Fibroblast of the conjunctiva (primary cell): ENCODE measurements around the gene PER2.
A peak's percentile ranks its signal among the peaks of the same experiment; 100 is the strongest.

Source experiments
- DNase-seq: peaks from one replicate; pipeline ENCODE4 v3.0.0-alpha.2; 2010; ENCODE audit warnings: low read depth

The PER2 gene

DNA sequence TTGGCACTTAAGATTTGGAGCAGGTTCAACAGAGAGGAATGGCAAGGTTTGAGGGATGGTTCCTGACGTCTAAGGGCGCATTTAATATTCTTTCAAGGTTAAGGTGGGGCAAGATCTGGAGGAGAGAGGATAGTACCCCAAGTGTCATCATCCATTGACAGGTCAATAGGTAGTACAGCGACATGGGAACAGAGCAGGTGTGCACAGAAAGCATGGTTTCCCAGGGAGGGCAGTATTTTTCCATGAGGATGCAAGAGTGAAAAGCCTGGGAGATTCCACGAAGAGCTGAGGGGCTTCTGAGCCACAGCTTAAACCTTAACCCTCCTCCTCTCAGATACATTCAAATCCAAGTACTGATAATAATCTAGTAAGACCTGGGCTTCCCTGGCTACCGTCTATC lies 57.7 kb downstream of the PER2 start:
- no peak for DNase-seq

DNA sequence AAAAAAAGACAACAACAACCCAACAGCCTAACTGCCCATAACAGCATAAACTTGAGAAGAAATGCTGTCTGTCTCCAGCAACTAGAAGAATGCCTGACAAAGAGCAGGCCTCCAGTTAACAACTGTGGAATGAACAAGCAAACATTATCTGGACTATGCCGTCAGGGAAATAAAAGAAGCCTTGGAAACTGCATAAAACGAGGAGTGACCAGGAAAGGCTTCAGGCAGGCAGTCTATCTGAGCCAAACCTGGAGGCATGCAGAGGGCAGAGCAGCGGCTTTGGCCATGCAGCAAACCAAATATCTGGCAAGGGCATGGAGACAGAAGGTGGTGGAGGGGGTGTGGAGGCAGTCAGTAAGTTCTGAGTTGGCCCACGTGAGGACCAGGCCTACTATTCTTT lies 59.7 kb downstream of the PER2 start:
- no peak for DNase-seq

DNA sequence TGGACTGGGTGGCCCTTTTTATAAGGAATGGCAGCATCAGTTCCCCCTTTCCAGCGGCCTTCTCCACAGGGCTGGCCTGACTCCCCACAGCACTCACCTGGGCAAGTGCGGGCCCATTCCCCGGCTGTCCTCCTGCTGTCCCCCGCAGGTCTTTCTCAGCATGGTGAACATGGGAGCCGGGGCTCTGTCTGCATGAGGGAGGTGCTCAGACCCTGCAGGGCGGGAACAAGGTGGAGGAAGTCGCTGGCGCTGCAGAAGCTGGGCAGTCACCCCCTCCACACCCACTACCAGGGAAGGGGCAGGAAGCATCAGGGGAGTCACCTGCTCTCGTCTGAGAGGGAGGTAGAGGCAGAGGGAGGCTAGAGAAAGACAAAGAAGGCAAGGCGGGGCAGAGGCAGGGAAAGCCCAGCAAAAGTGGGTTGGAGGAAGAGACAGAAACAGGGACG lies 60.8 kb downstream of the PER2 start:
- DNase-seq: no peak

DNA sequence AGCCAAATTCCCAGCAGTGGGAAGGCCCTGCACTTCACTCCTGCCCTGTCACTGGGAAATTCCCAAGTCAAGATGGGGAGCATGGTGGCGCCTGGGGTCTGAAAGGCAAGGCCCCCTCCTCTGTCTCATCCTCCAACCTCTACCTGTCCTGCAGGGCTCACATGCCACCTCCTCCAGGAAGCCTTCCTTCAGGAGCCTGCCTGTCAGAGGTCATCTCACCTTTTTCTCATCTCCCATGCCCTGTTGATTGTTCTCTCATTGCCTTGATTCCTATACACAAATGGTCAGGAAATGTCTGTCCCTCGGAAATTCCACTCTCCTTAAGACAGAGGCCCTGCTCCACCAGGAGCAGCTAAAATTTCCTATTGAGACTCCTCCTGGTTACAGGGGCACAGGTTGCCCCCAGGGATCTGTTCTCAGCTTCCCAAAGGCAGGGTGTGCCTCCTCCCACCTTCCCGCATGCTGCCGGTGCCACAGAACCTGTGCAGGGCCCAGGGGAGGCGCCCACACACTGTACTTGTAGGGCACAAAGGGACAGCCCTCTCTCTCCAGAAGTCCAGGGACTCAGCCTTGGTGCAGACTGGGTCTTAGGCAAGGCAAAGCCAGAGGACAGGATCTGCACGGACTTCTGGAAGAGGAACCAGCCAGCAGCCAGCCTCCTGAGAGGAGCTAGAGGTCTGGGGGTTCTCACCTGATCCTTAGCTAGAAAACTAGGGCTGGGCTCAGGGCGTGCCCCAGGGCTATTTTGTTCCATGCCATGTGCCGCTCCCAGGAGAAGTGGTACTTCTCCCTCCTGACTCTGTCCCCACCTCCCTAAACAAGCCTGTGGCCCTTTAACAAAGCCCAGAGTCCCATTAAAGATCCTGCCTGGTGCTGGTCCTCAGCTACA lies 61.5 kb downstream of the PER2 start:
- DNase-seq: no peak

DNA sequence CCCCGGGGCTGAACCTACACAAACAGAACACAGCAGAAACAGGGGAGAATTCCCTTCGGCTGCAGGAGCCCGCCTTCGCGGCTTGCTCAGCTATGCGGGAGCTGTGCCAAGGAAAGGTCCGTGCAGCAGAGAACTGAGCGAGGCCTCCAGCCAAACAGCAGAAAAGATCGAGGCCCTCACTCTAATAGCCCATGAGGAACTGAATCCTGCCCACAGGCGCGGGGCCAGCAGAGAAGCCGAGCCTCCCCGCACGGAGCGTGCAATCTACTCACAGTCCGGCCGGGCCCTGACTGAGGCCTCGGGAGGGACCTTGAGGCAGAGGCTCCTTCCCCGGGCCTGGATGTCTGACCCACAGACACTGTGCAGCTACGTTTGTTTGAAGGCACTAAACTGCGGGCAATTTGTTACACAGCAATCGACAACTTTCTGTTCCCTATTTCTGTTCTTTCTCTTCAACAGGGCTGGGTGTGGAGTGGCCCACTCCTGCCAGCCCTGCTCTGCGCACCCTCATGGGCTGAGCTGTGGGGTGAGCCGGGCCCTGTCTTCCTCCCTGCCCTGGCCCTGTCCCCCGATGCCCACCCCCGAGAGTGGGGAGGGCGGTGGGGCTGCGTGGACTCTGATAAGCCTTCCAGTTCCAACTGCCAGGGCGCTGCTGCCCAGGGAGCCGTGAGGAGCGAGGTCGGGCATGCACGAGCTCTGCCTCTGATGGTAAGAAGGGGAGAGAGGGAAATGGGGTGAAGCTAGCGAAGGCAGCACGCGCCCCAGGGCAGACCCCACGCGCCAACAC lies 62.3 kb downstream of the PER2 start:
- no peak for DNase-seq

DNA sequence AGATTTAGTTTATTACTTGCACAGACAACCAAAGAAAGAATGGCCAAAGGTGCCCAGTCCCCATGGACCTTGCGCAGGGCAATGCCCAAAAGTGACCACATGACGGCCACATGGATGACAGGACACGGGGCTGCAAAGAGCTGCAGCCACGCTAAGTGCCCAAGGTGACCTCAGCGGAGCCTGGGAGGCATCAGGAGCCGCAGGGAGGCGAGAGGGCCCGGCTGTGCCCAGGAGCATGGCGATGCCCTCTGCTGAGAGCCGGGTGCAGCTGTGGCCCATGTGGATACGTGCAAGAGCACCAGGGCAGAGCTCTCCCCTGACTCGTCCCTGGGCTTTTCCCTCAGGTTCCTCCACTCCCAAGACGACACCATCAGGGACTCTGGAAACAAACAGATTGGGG lies 63.3 kb downstream of the PER2 start:
- DNase-seq: no peak

DNA sequence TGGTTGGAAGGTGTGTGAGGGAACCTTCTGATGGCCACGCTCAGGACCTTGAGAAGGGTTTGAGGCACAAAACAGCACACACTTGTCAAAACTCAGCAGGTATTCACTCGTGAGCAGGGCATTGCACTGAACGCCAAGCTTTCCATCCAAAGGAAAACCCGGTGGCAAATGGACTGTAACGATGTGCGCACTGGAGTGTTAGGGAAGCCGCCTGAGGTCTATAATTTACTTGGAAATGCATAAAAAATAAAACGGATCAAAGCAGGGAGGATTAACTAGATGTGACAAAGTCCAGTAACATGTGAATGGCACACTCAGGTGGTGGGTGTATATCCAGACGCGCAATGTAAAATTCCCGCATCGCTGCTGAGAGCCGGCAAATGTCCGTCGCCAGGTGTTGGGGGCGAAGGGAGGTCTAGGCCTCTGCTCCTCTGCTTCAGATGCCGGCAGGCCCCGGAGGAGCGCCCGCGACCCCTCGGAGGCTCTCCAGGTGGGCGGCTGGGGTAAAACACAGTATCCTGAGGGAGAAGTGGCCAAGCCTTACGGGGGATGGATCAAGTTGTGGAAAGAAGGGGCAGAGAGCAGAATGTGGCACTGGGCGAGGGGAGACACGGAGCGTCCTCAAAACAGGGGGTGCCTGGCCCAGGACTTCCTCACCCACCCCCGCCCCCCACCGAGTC lies 63.9 kb downstream of the PER2 start:
- DNase-seq: no peak

DNA sequence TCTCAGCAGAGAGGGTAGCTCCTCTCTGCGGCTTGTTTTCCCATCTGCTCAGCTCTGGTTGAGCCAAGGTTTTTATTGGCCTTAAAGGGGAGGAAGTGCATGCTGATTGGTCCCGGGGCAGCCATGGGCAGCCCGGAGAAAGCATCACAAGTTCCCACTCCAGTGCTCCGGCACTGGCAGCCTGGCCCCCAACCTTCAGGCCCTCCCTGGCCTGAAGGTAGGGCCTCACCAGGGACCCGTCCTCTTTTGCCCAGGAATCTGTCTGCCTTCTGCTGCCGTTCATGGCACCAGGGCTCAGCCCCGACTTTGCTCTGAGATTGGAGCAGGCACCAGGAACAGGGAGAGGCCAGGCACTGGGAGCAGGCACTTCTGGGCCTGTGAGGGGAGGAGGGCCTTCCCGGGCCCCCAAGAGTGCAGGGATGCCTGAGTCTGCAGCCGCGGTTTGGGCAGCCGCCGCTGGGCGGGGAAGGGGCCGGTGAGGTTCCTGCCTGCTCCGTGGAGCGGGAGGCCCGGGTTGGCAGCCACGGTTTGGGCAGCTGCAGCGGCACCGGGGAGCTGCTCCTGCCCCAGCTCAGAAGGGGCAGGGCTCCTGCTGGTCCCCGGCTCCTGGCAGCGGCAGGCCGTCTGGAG lies 67.4 kb downstream of the PER2 start:
- DNase-seq: no peak

DNA sequence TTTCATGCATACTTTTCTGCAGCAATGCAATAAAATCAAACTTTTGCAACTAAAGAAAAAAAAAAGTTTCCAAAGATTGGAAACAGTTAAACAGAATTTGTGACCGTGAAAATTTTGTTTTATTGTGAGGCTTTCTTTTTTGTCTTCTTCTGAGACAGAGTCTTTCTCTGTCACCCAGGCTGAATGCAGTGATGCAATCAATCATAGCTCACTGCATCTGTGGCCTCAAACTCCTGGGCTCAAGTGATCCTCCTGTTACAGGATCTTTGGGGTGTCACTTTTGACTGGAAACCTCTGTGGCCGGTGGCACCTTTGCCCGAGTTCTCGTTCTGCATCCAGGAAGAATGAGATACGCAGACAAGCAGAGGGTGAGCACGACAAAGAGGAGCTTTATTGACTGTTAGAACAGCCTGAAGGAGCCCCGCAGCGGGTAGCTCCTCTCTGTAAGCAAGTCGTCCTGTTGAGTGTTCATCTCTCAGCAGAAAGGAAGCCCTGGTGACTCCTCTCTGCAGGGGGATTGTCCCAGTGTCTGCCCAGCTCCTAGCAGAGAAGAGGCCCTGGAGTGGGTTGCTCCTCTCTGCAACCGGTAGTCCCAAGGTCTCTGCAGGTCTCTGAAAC lies 68.0 kb downstream of the PER2 start:
- no peak for DNase-seq

DNA sequence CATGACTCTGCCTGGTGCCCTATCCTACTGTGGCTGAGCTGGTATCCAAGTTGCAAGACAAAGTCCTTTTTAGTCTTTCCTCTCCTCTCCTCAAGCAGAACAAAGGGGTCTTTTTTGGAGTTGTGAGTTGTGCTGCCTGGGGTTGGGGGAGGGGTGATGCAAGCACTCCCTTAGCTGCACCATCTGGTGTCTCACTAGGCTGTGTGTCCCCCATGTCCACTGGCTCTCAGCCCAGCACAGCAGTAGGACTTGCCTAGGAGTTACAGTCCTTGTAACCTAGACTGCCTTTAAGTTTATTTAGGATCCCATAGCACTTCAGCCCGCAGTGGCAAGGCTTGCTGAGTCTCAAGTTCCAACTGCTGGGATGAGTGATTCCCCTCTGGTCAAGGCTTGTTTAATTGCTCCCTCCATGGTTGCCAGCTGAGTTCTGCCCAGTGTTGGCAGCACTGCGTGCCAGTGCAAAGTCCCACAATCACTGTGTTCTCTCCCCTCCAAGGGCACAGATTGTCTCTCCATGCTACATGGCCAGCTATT lies 71.7 kb downstream of the PER2 start:
- DNase-seq: no peak

DNA sequence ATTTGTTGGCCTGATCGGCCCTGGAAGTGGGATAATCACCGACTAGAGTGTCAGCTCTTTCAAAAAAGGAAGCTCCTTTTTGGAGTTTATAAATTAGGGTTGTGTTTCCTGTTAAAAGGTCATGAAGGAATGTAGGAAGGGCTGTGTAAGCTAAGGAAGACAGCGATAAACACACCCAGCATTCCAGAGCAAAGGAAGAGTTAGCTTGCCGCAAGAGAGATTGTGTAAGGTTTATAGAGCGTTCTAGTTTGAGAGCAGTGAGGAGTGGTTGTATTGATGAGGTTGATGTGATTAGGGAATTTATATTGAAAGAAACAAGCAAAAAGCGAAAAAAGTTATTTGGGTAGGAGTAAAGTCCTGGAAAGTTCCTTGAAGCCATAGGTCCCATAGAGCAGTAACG lies 81.4 kb downstream of the PER2 start:
- no peak for DNase-seq

DNA sequence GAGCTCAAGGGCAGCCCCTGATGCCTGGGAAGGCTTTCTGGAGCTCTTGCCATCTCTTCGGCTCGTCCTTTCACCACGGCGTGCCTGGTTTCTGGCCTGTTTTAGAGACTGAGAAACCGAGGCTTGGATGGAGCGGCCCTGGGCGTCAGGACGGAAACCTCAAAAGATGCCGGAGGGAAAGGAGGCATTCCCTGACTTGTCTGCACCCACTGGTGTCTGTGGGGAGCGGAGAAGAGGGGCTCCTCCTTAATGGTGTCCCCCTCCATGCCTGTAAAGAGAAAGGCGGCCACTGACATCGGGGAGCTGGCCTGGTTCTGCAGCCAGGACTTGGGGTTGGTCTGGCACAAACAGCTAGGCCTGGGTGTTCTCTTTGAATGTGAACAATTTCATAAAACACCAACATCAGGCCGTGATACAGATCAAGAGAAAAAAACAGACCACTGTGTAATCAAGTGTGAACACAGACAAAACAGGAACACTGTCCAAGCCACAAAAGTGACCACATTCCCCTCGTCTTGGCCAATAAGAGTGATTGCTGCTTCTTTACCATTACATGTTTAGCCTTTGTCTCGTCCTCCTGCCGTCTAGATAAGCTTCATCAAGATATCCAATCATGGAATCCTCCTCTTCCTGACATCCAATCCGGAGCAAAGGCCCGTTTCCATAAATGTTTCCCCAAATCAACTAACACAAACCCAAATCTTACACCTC lies 84.3 kb downstream of the PER2 start:
- no peak for DNase-seq

DNA sequence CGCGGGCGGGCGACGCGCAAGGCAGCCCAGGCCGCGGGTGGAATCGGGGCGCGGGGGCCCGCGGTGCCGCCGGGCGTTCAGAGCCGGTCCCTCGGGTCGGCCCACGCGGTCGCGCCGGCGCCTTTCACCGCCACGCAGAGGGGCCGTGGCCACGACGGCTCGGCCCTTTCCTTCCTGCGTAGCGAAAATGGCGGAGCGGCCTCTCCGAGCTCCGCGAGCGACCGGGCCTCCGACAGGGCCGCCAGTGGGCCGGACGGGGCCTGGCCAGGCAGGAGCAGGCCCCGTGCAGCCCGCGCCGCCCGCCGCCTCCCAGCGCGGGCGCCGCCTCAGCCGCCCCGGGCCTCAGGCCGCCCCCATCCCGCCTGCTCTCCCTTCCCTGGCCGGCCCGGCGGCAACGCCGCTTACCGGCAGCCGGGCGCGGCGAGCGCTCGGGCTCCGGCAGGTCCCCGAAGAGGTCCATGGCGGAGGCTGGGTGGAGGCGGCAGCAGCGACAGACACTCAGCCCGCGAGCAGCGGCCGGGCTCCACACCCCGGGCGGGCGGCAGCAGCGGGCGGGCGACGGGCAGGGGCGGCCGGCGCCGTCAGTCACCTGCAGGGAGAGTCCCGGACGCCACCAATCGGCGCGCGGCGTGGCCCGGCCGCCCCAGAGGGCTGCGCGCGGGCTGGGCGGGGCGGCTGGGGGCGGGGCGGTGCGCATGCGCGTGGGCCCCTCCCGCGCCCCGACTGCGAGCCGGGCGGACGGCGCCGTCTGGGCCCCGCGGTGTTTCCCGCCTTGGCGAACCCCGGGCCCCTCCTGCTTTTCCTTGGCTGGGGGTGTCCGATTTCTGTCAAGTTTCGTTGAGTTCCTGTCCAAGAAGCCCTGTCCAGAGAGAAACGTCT lies 85.1 kb downstream of the PER2 start, which contains the start of gene ILKAP:
Gene ILKAP, minus strand, starts transcription at position 602 of the 879 bp plus-strand sequence. Its CDS starts 142 bp downstream, at position 460.
- DNase-seq: peak; percentile 56

DNA sequence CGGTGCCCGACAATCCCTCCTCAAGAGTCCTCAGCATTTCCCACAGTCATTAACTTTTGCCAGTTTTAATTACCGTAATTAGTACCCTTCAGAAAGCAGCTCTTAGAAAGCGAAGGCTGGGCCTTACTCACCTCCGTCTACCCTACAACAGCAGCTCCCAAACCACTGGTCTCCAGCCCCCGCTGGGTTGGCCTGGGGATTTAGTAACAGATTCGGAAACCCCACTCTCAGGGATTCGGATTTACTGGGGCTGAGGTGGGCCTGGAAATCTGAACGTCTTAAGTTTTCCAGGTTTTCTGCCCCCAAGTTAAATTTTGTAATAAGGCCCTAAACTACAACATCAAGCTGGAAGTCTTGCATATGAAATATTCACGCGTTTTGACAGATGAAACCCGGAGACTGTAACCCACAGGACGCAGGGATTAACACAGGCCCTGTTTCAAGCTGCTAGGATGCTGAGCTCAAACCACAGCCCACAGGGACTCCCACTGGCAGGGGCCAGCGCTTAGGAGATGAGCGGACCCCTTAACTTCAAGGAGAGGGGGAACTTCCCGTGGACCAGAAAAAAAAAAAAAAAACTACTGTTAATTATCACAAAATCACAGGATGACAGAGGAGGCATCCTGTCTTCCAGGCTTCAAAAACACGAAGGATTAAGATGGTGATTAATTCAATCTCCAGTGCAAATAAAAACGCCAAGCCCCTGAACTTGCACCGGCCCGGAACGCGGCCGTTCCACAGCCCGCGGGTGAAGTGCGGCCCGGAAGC lies 85.9 kb downstream of the PER2 start:
- no peak for DNase-seq
